Endothelial cell of umbilical vein (primary cell): Measurements from ENCODE around the gene SLC25A53. TPM values are rescaled to one million over a fixed set of nuclear protein-coding genes. Genes with fewer than 3 reads are reported as not detected.

Experiments used
- Bru-seq: library from RNA; stranded (reverse); fragments of 400-500 nt; gene quantifications from one replicate; lab custom pipeline; 2021; lab: Mats Ljungman, UMichigan
- BruChase-seq, 2 experiments: library from RNA; stranded (reverse); fragments of 400-500 nt; gene quantifications; one replicate each; lab custom pipeline; 2021; lab: Mats Ljungman, UMichigan
- BruUV-seq: library from RNA; stranded (reverse); fragments of 400-500 nt; replicated peaks from 2 replicates; lab custom pipeline; 2021; lab: Mats Ljungman, UMichigan
- CTCF ChIA-PET: fragments of 300-600, 350-600 bp; sonication (Branson Sonifier 250); formaldehyde crosslinking; loops from one replicate; lab custom pipeline; 2021; ENCODE audit warnings: antibody characterized with exemption, inconsistent platforms; lab: Charles Lee
- POLR2A ChIA-PET: fragments of 300-600, 350-600 bp; sonication (Branson Sonifier 250); formaldehyde crosslinking; loops from one replicate; lab custom pipeline; 2021; ENCODE audit warnings: antibody characterized with exemption, inconsistent platforms; lab: Charles Lee
- DNase-seq: peaks from one replicate; pipeline ENCODE4 v3.0.0-alpha.2; 2011; ENCODE audit warnings: low read depth, low spot score
- FAIRE-seq: peaks from 2 replicates; lab custom pipeline; 2011; peaks lifted over from hg19 to GRCh38; lab: Jason Lieb, UNC
- H2AFZ ChIP-seq: 2 replicates; pipeline ENCODE4 v1.6.0; 2012; ENCODE audit warnings: low read depth, low read length, control low read depth, inconsistent platforms
- H3K27ac ChIP-seq: 2 replicates; pipeline ENCODE4 v1.5.1; 2011; ENCODE audit warnings: low read depth, mild to moderate bottlenecking, control low read depth, low read length, moderate library complexity; ENCODE audit not compliant: insufficient read depth
- H3K27me3 ChIP-seq, 2 experiments: 2 replicates each; pipeline versions ENCODE4 v1.6.0 to v1.6.1; 2011; ENCODE audit warnings: low read length in 2 of 2, mixed read lengths in 1 of 2; ENCODE audit not compliant: control insufficient read depth in 2 of 2, insufficient read depth in 2 of 2
- H3K36me3 ChIP-seq, 2 experiments: 2 replicates in 1 of 2; 3 replicates in 1 of 2; pipeline ENCODE4 v1.5.1; 2011; ENCODE audit warnings: low read length in 2 of 2, mild to moderate bottlenecking in 1 of 2, moderate library complexity in 1 of 2; ENCODE audit not compliant: control insufficient read depth in 2 of 2, insufficient read depth in 2 of 2; ENCODE audit errors: extremely low read depth in 1 of 2
- H3K4me1 ChIP-seq: 3 replicates; pipeline ENCODE4 v1.5.1; 2011; ENCODE audit warnings: mild to moderate bottlenecking, low read length; ENCODE audit not compliant: control insufficient read depth, insufficient read depth; ENCODE audit errors: extremely low read depth
- H3K4me2 ChIP-seq: 2 replicates; pipeline ENCODE4 v1.6.1; 2011; ENCODE audit warnings: low read length, control low read depth, mixed read lengths; ENCODE audit not compliant: insufficient read depth
- H3K4me3 ChIP-seq, 3 experiments: fragments of 200-600 bp in 1 of 3; sonication (generic), shearing (Covaris generic) in 1 of 3; replicated peaks in 1 of 3; 2 replicates each; pipeline ENCODE4 v1.5.1; 2011 to 2016; ENCODE audit warnings: control low read depth in 3 of 3, low read length in 3 of 3, mild to moderate bottlenecking in 2 of 3, inconsistent platforms in 1 of 3, low read depth in 1 of 3, moderate library complexity in 1 of 3; ENCODE audit not compliant: insufficient read depth in 1 of 3
- H3K79me2 ChIP-seq: 2 replicates; pipeline ENCODE4 v1.6.0; 2012; ENCODE audit warnings: low read length, inconsistent platforms; ENCODE audit not compliant: control insufficient read depth, insufficient read depth
- H3K9ac ChIP-seq: replicated peaks from 2 replicates; pipeline ENCODE3; 2011; ENCODE audit warnings: low read length, control low read depth; ENCODE audit not compliant: insufficient read depth; ENCODE audit errors: extremely low read depth
- H3K9me1 ChIP-seq: replicated peaks from 3 replicates; pipeline ENCODE4 v1.6.0; 2011; ENCODE audit warnings: mild to moderate bottlenecking, low read length; ENCODE audit not compliant: control insufficient read depth, insufficient read depth; ENCODE audit errors: extremely low read depth
- H3K9me3 ChIP-seq: replicated peaks from 2 replicates; pipeline ENCODE4 v1.5.1; 2012; ENCODE audit warnings: low read length, inconsistent platforms; ENCODE audit not compliant: control insufficient read depth, insufficient read depth
- H4K20me1 ChIP-seq: replicated peaks from 2 replicates; pipeline ENCODE3; 2011; ENCODE audit warnings: mild to moderate bottlenecking, low read length; ENCODE audit not compliant: control insufficient read depth, insufficient read depth; ENCODE audit errors: extremely low read depth
- CTCF ChIP-seq, 2 donors: IDR thresholded peaks; 1 replicate in 1 of 2; 2 replicates in 1 of 2; pipeline ENCODE4 v1.5.1; 2011; ENCODE audit warnings: low read length in 2 of 2, mild to moderate bottlenecking in 2 of 2, moderate library complexity in 2 of 2, control low read depth in 1 of 2, inconsistent platforms in 1 of 2, low read depth in 1 of 2; ENCODE audit not compliant: insufficient read depth in 1 of 2; ENCODE audit errors: extremely low read depth in 1 of 2
- EZH2 ChIP-seq: IDR thresholded peaks from 2 replicates; pipeline ENCODE4 v1.6.1; 2012; ENCODE audit warnings: borderline replicate concordance, low read depth, mild to moderate bottlenecking, moderate library complexity, low read length, inconsistent platforms; ENCODE audit not compliant: severe bottlenecking
- FOS ChIP-seq: IDR thresholded peaks from 2 replicates; pipeline ENCODE4 v1.6.1; 2011; ENCODE audit warnings: mild to moderate bottlenecking, low read length, moderate library complexity, borderline replicate concordance; ENCODE audit not compliant: insufficient read depth
- GATA2 ChIP-seq: IDR thresholded peaks from 2 replicates; pipeline ENCODE4 v1.7.0; 2011; ENCODE audit warnings: low read depth, mild to moderate bottlenecking, moderate library complexity, mixed read lengths, low read length; ENCODE audit not compliant: insufficient read length, insufficient read depth
- JUN ChIP-seq: IDR thresholded peaks from 2 replicates; pipeline ENCODE4 v1.6.1; 2011; ENCODE audit warnings: borderline replicate concordance, low read depth; ENCODE audit not compliant: insufficient read length, insufficient read depth
- MAX ChIP-seq: IDR thresholded peaks from 2 replicates; pipeline ENCODE4 v1.6.1; 2011; ENCODE audit not compliant: insufficient read depth, insufficient read length
- MYC ChIP-seq: IDR thresholded peaks from one replicate; pipeline ENCODE4 v1.6.1; 2011; ENCODE audit warnings: mild to moderate bottlenecking, low read depth, low read length
- POLR2A ChIP-seq: IDR thresholded peaks from 2 replicates; pipeline ENCODE4 v1.6.1; 2012; ENCODE audit warnings: low read depth, mild to moderate bottlenecking, control low read depth, low read length
- POLR2AphosphoS5 ChIP-seq: IDR thresholded peaks from 2 replicates; pipeline ENCODE4 v1.6.1; 2012; ENCODE audit warnings: low read depth, mild to moderate bottlenecking, control low read depth, low read length, moderate library complexity; ENCODE audit not compliant: insufficient read depth
- dilution Hi-C: fragments of 300-500 bp; cut with MboI; formaldehyde crosslinking; loops from one replicate; pipeline ENCODE4 v1.15.0; 2019; ENCODE audit warnings: low sequenced_read_pairs; ENCODE audit not compliant: extremely low pct_ligation_motif_present
- intact Hi-C: fragments of 100-400 bp; cut with micrococcal nuclease; formaldehyde crosslinking; loops from one replicate; pipeline ENCODE4 v1.10.0; 2022
- long read RNA-seq: library from polyadenylated mRNA; stranded (forward); transcript quantifications from one replicate; pipeline ENCODE4 v2.0.0, GENCODE V29; 2021
- polyA minus RNA-seq, 3 experiments: library from RNA; depleted of rRNA, polyadenylated mRNA; stranded (reverse); fragments of >200 nt; gene quantifications; 1 replicate in 1 of 3; 2 replicates in 2 of 3; pipeline ENCODE4 v1.2.3, GENCODE V29; 2011
- polyA plus RNA-seq, 4 experiments: library from polyadenylated mRNA; depleted of rRNA in 3 of 4; stranded (reverse) in 3 of 4; unstranded in 1 of 4; fragments of >200 nt; gene quantifications; 2 replicates each; pipeline versions ENCODE4 v1.2.1 to v1.2.3, GENCODE V29; 2011 to 2012; ENCODE audit warnings: missing spikeins in 1 of 4
- total RNA-seq: library from RNA; stranded (reverse); gene quantifications from 2 replicates; pipeline ENCODE4 v1.2.3, GENCODE V29; 2021

Gene SLC25A53
- 5.7 and 6.3 TPM in 2 replicates for total RNA-seq
- 3.0 and 4.6 TPM in 2 replicates for polyA plus RNA-seq
- 4.6 and 5.1 TPM in 2 replicates for polyA plus RNA-seq (2011; cell fraction: cytosol; rRNA removed)
- 5.6 and 5.9 TPM in 2 replicates for polyA plus RNA-seq (2011; cell fraction: nucleus; rRNA removed)
- 8.3 TPM in 2 replicates for polyA plus RNA-seq (2012)
- 5.1 and 11.5 TPM in 2 replicates for polyA minus RNA-seq
- polyA minus RNA-seq (2011; cell fraction: cytosol; rRNA and poly(A)+ RNA removed) = 2.4 TPM
- 3.7 and 5.8 TPM in 2 replicates for polyA minus RNA-seq (2011; cell fraction: nucleus; rRNA and poly(A)+ RNA removed)
- percentile 57 among the genes with signal in this experiment for Bru-seq, nascent RNA
- percentile 70 among the genes with signal in this experiment for BruChase-seq, experiment 1, labeled RNA remaining after a 6-hour chase
- percentile 65 among the genes with signal in this experiment for BruChase-seq, experiment 2, labeled RNA remaining after a 2-hour chase
- long read RNA-seq, transcript SLC25A53-201 (2 exons, 731 nt) = major isoform, 14 of 27 reads
- long read RNA-seq, partial matches to known transcripts = 1 of 27 reads
- long read RNA-seq, other reads (novel, unspliced or antisense) = 12 of 27 reads

- intact Hi-C loops (loop anchor here (1.0 to 5.0 kb wide), 3 partner anchors 9 to 1390 kb away; partner anchors contain the start of genes FAM199X and ZCCHC18), dilution Hi-C loops (no loop called here)
- H2AFZ ChIP-seq = peak within 1 kb of the TSS; percentile 94
- POLR2A ChIA-PET = interaction anchor here (1.7 kb wide), 1 partner anchor 9 kb away, joined by 14 read pairs; the partner anchor contains the start of gene FAM199X
- peaks cover 5% of the 10 kb centered on the region for H3K4me1 ChIP-seq
- peak; percentile 76 for FAIRE-seq
- no peaks in the 10 kb centered on the region for H3K27me3 ChIP-seq
- H3K79me2 ChIP-seq = peaks cover 20% of the 10 kb centered on the region
- H3K9me3 ChIP-seq = no peaks in the 10 kb centered on the region
- DNase-seq = peak; percentile 82
- no peaks in the 10 kb centered on the region for H3K9me1 ChIP-seq
- BruUV-seq = TSS peak; percentile 82
- H3K4me2 ChIP-seq = peak within 1 kb of the TSS; percentile 98
- CTCF ChIA-PET = interaction anchor here (1.1 to 2.4 kb wide), 5 partner anchors 9 to 113 kb away, joined by 3 to 21 read pairs (median 7); partner anchors contain the start of gene FAM199X
- peak within 1 kb of the TSS; percentile 84 for H3K27ac ChIP-seq
- peak within 1 kb of the TSS; percentile 95 for H3K9ac ChIP-seq
- H3K4me3 ChIP-seq = peak within 1 kb of the TSS; percentile 68 to 99 (median 97)
- H3K36me3 ChIP-seq = no peaks in the 10 kb centered on the region
- TF ChIP-seq POLR2AphosphoS5 (peak; percentile 34), POLR2A (no peak)
- no peaks in the 10 kb centered on the region for H4K20me1 ChIP-seq
These were observed at the start of gene SLC25A53 for GRCh38 chrX:104156630-104157529. Gene SLC25A53 (minus strand): TSS chrX:104157009. CDS start chrX:104105257, 51,752 bp downstream.

GRCh38 chrX:104205548-104205947 is 48.7 kb upstream of the SLC25A53 start:
- H3K9ac ChIP-seq = no peak overlapping the region
- intact Hi-C loops (no loop called here), dilution Hi-C loops (no loop called here)
- CTCF ChIA-PET = interaction anchor here (2.5 kb wide), 1 partner anchor 10 kb away, joined by 20 read pairs; no protein-coding TSS in a partner anchor
- H3K9me3 ChIP-seq = no peaks in the 10 kb centered on the region
- BruUV-seq = no TSS peak
- H2AFZ ChIP-seq = no peak overlapping the region
- POLR2A ChIA-PET = no interaction called here
- no peaks in the 10 kb centered on the region for H3K36me3 ChIP-seq
- DNase-seq = no peak
- no peaks in the 10 kb centered on the region for H3K79me2 ChIP-seq
- no peaks in the 10 kb centered on the region for H4K20me1 ChIP-seq
- no peaks in the 10 kb centered on the region for H3K27me3 ChIP-seq
- H3K27ac ChIP-seq = no peak overlapping the region
- no peak overlapping the region for H3K4me2 ChIP-seq
- FAIRE-seq = no peak
- no peaks in the 10 kb centered on the region for H3K9me1 ChIP-seq
- H3K4me3 ChIP-seq = no peak overlapping the region
- no peaks in the 10 kb centered on the region for H3K4me1 ChIP-seq
- TF ChIP-seq MYC = no peak
- TF ChIP-seq GATA2 = no peak
- no peak for TF ChIP-seq POLR2A
- TF ChIP-seq MAX = no peak
- TF ChIP-seq CTCF (IDR thresholded peaks at IDR 0.05; ENCODE audit: extremely low read depth in 1 of 2, insufficient read depth in 1 of 2, low read depth in 1 of 2, low read length in 2 of 2) = no peak
- TF ChIP-seq FOS = no peak
- TF ChIP-seq EZH2 = no peak
- no peak for TF ChIP-seq POLR2AphosphoS5
- no peak for TF ChIP-seq JUN
